CD14-positive monocyte (primary cell): Measurements from ENCODE around the gene REXO2. TPM values are rescaled to one million over a fixed set of nuclear protein-coding genes. Genes with fewer than 3 reads are reported as not detected.

Experiments used
- DNase-seq, 3 donors: peaks; one replicate each; pipeline ENCODE4 v3.0.0-alpha.2; 2011 to 2022
- H2AFZ ChIP-seq: 2 replicates; pipeline ENCODE4 v1.6.0; 2012; ENCODE audit warnings: mild to moderate bottlenecking, low read depth, low read length, inconsistent platforms; ENCODE audit not compliant: insufficient read depth, poor library complexity, severe bottlenecking
- H3K27ac ChIP-seq, 2 donors: 1 replicate in 1 of 2; 2 replicates in 1 of 2; pipeline ENCODE4 v1.5.1; 2012 to 2013; ENCODE audit warnings: low read length in 2 of 2, control low read depth in 1 of 2, inconsistent platforms in 1 of 2, low read depth in 1 of 2, mild to moderate bottlenecking in 1 of 2
- H3K27me3 ChIP-seq, 2 donors: one replicate each; pipeline versions ENCODE4 v1.6.0 to v1.6.1; 2011 to 2013; ENCODE audit warnings: low read length in 2 of 2; ENCODE audit not compliant: control insufficient read depth in 2 of 2, insufficient read depth in 2 of 2
- H3K36me3 ChIP-seq, 2 donors: replicated peaks in 1 of 2; 1 replicate in 1 of 2; 2 replicates in 1 of 2; pipeline versions ENCODE4 v1.5.1 to v1.6.1; 2012 to 2013; ENCODE audit warnings: low read length in 2 of 2, control low read depth in 1 of 2, inconsistent platforms in 1 of 2, mild to moderate bottlenecking in 1 of 2; ENCODE audit not compliant: insufficient read depth in 2 of 2, control insufficient read depth in 1 of 2
- H3K4me1 ChIP-seq, 2 donors: 1 replicate in 1 of 2; 2 replicates in 1 of 2; pipeline versions ENCODE4 v1.5.1 to v1.6.1; 2012 to 2013; ENCODE audit warnings: low read length in 2 of 2, control low read depth in 1 of 2, inconsistent platforms in 1 of 2, mild to moderate bottlenecking in 1 of 2, moderate library complexity in 1 of 2; ENCODE audit not compliant: insufficient read depth in 2 of 2, control insufficient read depth in 1 of 2
- H3K4me2 ChIP-seq: replicated peaks from 2 replicates; pipeline ENCODE3; 2012; ENCODE audit warnings: low read length, moderate library complexity, mild to moderate bottlenecking; ENCODE audit not compliant: poor library complexity, severe bottlenecking; ENCODE audit errors: extremely low read depth
- H3K4me3 ChIP-seq, 3 experiments: fragments of 200-600 bp in 1 of 3; sonication (generic) in 1 of 3; replicated peaks in 1 of 3; 1 replicate in 2 of 3; 2 replicates in 1 of 3; pipeline ENCODE4 v1.5.1; 2011 to 2013; ENCODE audit warnings: low read length in 3 of 3, mild to moderate bottlenecking in 3 of 3, control low read depth in 2 of 3, low read depth in 2 of 3, inconsistent platforms in 1 of 3, moderate library complexity in 1 of 3
- H3K79me2 ChIP-seq: 2 replicates; pipeline ENCODE4 v1.6.0; 2012; ENCODE audit warnings: mild to moderate bottlenecking, control low read depth, inconsistent platforms, low read length, moderate library complexity; ENCODE audit not compliant: insufficient read depth
- H3K9ac ChIP-seq: 2 replicates; pipeline ENCODE4 v1.6.0; 2017; ENCODE audit warnings: low read length, mild to moderate bottlenecking; ENCODE audit not compliant: insufficient read depth, poor library complexity, severe bottlenecking
- H3K9me3 ChIP-seq, 2 donors: replicated peaks in 1 of 2; 1 replicate in 1 of 2; 2 replicates in 1 of 2; pipeline versions ENCODE4 v1.5.1 to v1.6.1; 2012 to 2013; ENCODE audit warnings: low read length in 2 of 2, control low read depth in 1 of 2; ENCODE audit not compliant: control insufficient read depth in 1 of 2, insufficient read depth in 1 of 2
- H4K20me1 ChIP-seq: 2 replicates; pipeline ENCODE4 v1.6.0; 2012; ENCODE audit warnings: mild to moderate bottlenecking, low read length, control low read depth, moderate library complexity; ENCODE audit not compliant: insufficient read depth
- H3K27ac Mint-ChIP-seq, 7 donors: one replicate each; pipeline ENCODE4 v1.8.0; 2020; ENCODE audit warnings: mild to moderate bottlenecking in 7 of 7, mixed read lengths in 7 of 7, moderate library complexity in 6 of 7, inconsistent platforms in 2 of 7
- H3K27me3 Mint-ChIP-seq, 3 donors: one replicate each; pipeline ENCODE4 v1.8.0; 2021 to 2022; ENCODE audit warnings: low read depth in 3 of 3, mild to moderate bottlenecking in 3 of 3, mixed read lengths in 3 of 3, moderate library complexity in 3 of 3, inconsistent platforms in 1 of 3
- H3K36me3 Mint-ChIP-seq, 2 donors: one replicate each; pipeline ENCODE4 v1.8.0; 2020; ENCODE audit warnings: mixed read lengths in 2 of 2, inconsistent platforms in 1 of 2, mild to moderate bottlenecking in 1 of 2
- H3K4me1 Mint-ChIP-seq: one replicate; pipeline ENCODE4 v1.8.0; 2020; ENCODE audit warnings: mild to moderate bottlenecking, mixed read lengths
- H3K4me3 Mint-ChIP-seq, 2 donors: one replicate each; pipeline ENCODE4 v1.8.0; 2020; ENCODE audit warnings: mild to moderate bottlenecking in 2 of 2, mixed read lengths in 2 of 2, moderate library complexity in 1 of 2
- H3K9me3 Mint-ChIP-seq, 7 donors: one replicate each; pipeline ENCODE4 v1.8.0; 2020 to 2022; ENCODE audit warnings: mixed read lengths in 7 of 7, mild to moderate bottlenecking in 6 of 7, moderate library complexity in 6 of 7, inconsistent platforms in 2 of 7
- WGBS: methylation state at CpG from one replicate; pipeline ENCODE4 v1.1.5; 2013; ENCODE audit warnings: missing lambda C conversion rate; ENCODE audit not compliant: insufficient coverage; 5-methylcytosine and 5-hydroxymethylcytosine counted together
- intact Hi-C, 2 donors: fragments of 100-400 bp; cut with micrococcal nuclease; formaldehyde crosslinking; loops; one replicate each; pipeline versions ENCODE4 v1.15.0 to v1.15.1; 2023
- polyA plus RNA-seq, 3 donors: library from polyadenylated mRNA; depleted of rRNA in 1 of 3; unstranded in 2 of 3; stranded (reverse) in 1 of 3; fragments of 300-500 nt in 2 of 3; fragments of >200 nt in 1 of 3; fragmentation: Illumina TruSeq in 2 of 3; gene quantifications; 1 replicate in 2 of 3; 2 replicates in 1 of 3; pipeline ENCODE4 v1.2.3, GENCODE V29; 2012 to 2021
- TF ChIP-seq, protein P1 (sequence below): fragments of 200-600 bp; IDR thresholded peaks from one replicate; pipeline ENCODE4 v1.8.0; 2022; ENCODE audit warnings: antibody characterized with exemption, mild to moderate bottlenecking

The REXO2 gene
- polyA plus RNA-seq, 3 donors: 18.0 to 22.5 (median 22.2) TPM

DNA sequence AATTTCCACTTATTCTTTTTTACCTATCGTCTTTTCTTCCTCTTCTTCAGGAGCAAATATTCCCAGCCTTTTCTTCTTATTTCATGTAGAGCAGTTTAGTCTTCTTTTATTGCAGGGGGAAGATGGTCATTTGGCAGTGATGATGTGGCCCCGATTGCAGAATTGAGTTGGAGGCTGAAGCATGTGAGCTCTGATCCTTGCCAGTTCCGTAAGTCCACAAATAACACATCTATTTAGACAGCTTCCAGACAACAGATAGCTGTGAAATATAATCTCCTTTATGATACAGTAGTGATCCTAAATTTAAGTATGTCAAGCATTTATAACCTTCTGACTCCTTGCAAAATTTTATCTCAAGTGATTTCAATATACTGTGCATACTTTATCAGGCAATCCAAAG is 27.5 kb downstream of the REXO2 start:
- Mint-ChIP-seq H3K27me3 (peaks cover 0 to 3% (median 1%) of the 10 kb centered on the region in 3 donors), H3K4me3 (no peak overlapping the region), H3K4me1 (no peaks in the 10 kb centered on the region), H3K27ac (no peak overlapping the region), H3K36me3 (no peaks in the 10 kb centered on the region), H3K9me3 (peaks cover 0 to 10% (median 2%) of the 10 kb centered on the region in 7 donors)
- H3K4me3 ChIP-seq: no peak overlapping the region
- H3K79me2 ChIP-seq: no peaks in the 10 kb centered on the region
- H4K20me1 ChIP-seq: no peaks in the 10 kb centered on the region
- H3K36me3 ChIP-seq: no peaks in the 10 kb centered on the region
- TF ChIP-seq, protein P1, sequence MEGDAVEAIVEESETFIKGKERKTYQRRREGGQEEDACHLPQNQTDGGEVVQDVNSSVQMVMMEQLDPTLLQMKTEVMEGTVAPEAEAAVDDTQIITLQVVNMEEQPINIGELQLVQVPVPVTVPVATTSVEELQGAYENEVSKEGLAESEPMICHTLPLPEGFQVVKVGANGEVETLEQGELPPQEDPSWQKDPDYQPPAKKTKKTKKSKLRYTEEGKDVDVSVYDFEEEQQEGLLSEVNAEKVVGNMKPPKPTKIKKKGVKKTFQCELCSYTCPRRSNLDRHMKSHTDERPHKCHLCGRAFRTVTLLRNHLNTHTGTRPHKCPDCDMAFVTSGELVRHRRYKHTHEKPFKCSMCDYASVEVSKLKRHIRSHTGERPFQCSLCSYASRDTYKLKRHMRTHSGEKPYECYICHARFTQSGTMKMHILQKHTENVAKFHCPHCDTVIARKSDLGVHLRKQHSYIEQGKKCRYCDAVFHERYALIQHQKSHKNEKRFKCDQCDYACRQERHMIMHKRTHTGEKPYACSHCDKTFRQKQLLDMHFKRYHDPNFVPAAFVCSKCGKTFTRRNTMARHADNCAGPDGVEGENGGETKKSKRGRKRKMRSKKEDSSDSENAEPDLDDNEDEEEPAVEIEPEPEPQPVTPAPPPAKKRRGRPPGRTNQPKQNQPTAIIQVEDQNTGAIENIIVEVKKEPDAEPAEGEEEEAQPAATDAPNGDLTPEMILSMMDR: no peak
- H3K4me2 ChIP-seq: no peak overlapping the region
- no peaks in the 10 kb centered on the region for H3K4me1 ChIP-seq
- no peak overlapping the region for H3K9ac ChIP-seq
- no peaks in the 10 kb centered on the region for H3K9me3 ChIP-seq
- no CpG with 5 or more reads among the region's 3 CpGs for WGBS
- no peak overlapping the region for H2AFZ ChIP-seq
- H3K27ac ChIP-seq: no peak overlapping the region
- intact Hi-C loops: no loop called here
- H3K27me3 ChIP-seq: no peaks in the 10 kb centered on the region
- no peak for DNase-seq

DNA sequence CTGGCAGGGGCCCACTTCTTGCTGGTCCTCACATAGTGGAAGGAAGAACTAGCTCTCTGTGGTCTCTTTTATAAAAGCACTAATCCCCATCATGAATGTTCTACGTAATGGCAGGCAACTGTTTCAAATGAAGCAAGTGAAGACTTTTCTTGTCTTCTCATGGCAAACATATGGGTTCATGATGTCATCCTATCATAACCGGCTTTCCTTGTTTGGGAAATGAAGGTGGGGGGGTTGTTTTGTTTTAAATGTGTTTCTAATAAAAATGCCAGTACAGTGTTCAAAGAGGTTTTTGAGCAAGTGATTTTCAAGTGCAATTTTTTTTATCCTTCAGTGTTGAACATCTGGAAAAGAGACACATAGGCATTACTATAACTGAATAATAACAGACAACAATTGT is 33.4 kb downstream of the REXO2 start:
- Mint-ChIP-seq H3K4me3 (no peak overlapping the region), H3K9me3 (peaks cover 0 to 5% (median 0%) of the 10 kb centered on the region in 7 donors), H3K27me3 (peaks cover 0 to 4% (median 3%) of the 10 kb centered on the region in 3 donors), H3K36me3 (no peaks in the 10 kb centered on the region), H3K27ac (no peak overlapping the region), H3K4me1 (no peaks in the 10 kb centered on the region)
- Histone ChIP-seq H3K4me2 (no peak overlapping the region), H4K20me1 (no peaks in the 10 kb centered on the region), H3K27ac (no peak overlapping the region), H3K27me3 (no peaks in the 10 kb centered on the region), H3K9ac (no peak overlapping the region), H3K9me3 (no peaks in the 10 kb centered on the region), H3K36me3 (no peaks in the 10 kb centered on the region), H3K79me2 (no peaks in the 10 kb centered on the region), H2AFZ (no peak overlapping the region), H3K4me1 (no peaks in the 10 kb centered on the region), H3K4me3 (no peak overlapping the region)
- intact Hi-C loops: no loop called here
- TF ChIP-seq, protein P1: no peak
- no CpG with 5 or more reads among the region's 2 CpGs for WGBS
- no peak for DNase-seq
